Stimulated activated CD4-positive, alpha-beta T cell treated with anti-CD3 and anti-CD28 coated beads, Interleukin-15, amount 100 ng/mL, for 24 hours (primary cell): ENCODE results near the gene PTX4.

ENCODE experiments used
- DNase-seq: peaks from one replicate; pipeline ENCODE4 v3.0.0-alpha.2; 2020

Gene PTX4

GRCh38 chr16:1488619-1489018 is at the start of gene PTX4:
PTX4 (minus strand) TSS chr16:1488944; CDS start chr16:1488909, 35 bp downstream.
- no peak for DNase-seq

GRCh38 chr16:1537763-1538289 is 49.1 kb upstream of the PTX4 start:
- peak; percentile 61 for DNase-seq

DNA sequence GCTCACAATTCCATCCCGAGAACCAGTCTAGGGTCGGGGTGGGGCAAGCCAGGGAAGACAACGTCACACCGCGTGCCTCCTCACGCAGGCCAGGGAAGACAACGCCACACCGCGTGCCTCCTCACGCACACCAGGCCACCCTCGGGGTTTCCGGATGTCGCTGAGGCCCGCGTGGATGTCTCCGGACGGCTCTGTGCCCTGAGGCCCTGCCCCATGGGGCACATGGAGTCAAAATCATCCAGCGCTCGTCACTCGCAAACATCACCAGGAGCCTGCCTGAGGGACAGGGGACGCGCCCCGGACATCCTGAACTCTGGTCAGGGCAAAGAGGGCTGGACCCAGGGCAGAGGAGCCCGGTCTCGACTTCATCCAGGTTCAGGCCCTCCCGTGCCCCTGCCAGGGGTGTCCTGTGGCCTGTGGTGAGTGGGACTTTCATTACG is 48.4 kb upstream of the PTX4 start:
- DNase-seq = no peak

DNA sequence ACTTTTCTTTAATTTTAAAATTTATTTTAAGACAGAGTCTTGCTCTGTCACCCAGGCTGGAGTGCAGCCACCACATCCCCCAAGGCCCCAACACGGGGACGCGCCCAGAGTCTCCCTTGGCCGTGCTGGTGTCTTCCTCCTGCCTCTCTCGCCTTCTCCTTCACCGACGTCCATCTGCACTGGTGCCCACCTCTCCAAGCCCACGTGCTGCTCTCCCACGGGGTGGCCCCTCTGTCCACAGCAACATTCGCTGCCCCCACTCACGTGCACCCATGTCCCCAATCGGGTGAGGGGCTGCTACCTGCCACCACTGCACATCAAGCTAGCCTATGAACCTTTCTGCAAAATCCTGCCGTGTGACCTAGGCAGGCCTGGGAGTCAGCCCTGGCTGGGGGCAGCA is 47.9 kb upstream of the PTX4 start:
- no peak for DNase-seq

GRCh38 chr16:1535391-1536291 is 46.9 kb upstream of the PTX4 start:
- peak; percentile 56 for DNase-seq

DNA sequence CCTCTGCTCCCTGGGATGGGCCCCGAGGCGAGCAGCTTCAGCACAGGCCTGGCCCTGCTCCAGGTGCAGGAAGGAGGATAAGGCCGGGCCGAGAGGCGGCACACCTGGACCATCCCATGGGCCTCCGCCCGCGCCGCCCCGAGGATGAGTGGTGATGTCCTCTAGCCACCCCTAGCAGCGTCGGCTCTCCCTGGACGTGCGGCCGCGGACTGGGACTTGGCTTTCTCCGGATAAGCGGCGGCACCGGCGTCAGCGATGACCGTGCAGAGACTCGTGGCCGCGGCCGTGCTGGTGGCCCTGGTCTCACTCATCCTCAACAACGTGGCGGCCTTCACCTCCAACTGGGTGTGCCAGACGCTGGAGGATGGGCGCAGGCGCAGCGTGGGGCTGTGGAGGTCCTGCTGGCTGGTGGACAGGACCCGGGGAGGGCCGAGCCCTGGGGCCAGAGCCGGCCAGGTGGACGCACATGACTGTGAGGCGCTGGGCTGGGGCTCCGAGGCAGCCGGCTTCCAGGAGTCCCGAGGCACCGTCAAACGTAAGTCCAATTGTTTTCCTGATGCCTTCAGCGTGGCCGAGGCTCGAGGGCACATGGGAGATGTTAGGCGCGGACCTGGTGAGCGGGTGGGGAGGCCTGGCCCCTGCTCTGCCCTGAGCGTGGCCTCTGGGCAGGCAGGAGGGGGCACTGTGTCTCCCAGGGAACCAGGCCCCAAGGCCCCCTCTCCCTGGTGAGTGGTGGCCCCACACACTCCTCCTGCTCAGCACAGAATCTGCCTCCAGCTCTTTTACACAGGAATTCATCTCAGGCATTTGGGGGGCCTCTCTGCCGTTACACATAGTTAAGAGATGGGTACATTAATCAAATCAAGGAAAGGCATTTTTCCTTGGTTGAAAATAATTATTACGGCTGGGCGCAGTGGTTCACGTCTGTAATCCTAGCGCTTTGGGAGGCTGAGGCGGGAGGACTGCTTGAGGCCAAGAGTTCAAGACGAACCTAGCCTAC is 45.6 kb upstream of the PTX4 start:
- DNase-seq = peak; percentile 56

DNA sequence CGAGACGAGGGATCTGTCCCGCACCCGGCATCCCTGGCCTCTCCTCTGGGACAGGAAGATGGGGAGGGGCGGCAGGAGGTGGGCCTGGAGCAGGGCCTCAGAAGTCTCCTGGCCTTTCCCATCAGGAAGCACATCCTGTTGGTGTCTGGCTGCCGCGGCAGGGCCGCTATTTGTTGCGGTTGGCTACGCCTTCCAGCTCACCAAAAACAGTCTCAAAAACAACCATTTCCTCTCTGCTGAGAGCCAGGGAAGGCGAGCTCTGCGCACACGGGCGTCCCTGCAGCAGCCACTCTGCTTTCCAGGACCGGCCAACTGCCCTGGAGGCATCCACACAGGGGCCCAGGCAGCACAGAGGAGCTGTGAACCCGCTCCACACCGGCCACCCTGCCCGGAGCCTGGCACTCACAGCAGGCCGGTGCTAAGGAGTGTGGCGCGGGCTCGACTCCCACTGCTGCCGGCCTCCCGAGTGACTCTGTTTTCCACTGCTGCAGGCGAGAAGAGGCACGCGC is 44.8 kb upstream of the PTX4 start, which contains the start of gene TMEM204:
TSS of gene TMEM204 (plus strand) at position 224 of the 509 bp plus-strand sequence. CDS start 610 bp downstream, outside the sequence.
- DNase-seq = peak; percentile 53

- no peak for DNase-seq
Measured at GRCh38 chr16:1532771-1533170, 44.0 kb upstream of the PTX4 start.

DNA sequence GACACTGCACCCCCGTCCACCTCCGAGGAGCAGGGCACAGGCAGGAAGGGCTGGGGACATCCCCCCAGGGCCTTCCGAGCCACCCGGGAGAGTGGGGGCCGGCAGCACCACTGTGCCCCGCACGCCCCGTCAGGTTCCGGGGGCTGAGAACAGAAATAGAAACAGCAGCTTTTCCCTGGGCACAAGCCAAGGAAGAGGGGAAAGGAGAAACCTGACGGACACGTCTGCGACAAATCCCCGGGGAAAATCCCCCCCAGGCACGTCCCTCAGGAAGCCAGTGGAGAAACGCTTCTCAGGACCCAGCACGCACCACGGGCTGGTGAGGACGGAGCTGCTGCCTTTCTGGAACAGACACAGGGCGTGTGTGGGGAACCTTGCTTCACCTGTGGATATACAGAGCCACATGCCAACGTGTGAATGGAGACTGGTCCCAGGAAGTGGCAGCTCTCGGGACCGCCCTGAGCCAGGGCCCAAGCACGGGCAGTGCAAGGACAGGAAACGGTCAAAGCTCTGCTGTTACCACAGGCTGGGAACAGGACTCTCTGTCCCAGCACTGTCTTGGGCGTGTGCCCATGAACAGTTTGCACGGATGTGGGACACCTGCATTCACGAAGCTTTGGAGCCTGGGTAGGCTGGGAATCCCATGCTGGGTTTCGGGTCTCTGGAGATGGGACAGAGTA is 43.5 kb upstream of the PTX4 start:
- DNase-seq = no peak

GRCh38 chr16:1531638-1531910 is 42.8 kb upstream of the PTX4 start:
- DNase-seq = no peak

- no peak for DNase-seq
Measured at GRCh38 chr16:1530883-1531637, 42.3 kb upstream of the PTX4 start.

GRCh38 chr16:1530349-1530882 is 41.7 kb upstream of the PTX4 start:
- DNase-seq = no peak

DNA sequence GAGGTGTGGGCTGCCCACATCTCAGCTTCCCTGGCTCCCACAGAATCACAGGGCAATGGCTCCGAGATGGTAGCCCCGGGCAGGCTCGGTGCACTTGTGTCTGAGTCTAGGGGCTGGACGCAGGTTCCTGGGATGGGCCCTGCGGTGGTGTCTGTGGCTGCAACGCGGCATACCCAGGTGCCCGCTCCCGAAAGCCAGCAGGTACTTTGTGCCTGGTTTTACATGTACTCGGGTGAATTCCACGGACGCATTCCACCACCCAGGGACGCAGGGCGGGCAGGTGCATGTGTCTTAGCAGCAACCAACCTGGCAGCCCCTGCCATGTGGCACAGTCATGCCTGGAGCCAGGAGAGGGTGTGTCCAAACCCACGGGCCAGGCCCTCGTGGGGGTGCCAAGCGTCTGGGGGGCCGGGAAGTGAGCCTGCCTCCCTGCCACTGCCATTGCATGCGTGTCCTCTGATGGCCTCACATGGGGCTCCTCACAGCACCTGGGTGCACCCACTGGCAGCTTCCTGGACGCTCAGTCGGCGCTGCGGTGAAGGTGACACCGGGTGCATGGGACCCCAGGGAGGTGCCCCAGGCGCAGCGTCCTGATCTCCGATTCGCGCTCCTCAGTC is 40.3 kb upstream of the PTX4 start:
- no peak for DNase-seq

DNA sequence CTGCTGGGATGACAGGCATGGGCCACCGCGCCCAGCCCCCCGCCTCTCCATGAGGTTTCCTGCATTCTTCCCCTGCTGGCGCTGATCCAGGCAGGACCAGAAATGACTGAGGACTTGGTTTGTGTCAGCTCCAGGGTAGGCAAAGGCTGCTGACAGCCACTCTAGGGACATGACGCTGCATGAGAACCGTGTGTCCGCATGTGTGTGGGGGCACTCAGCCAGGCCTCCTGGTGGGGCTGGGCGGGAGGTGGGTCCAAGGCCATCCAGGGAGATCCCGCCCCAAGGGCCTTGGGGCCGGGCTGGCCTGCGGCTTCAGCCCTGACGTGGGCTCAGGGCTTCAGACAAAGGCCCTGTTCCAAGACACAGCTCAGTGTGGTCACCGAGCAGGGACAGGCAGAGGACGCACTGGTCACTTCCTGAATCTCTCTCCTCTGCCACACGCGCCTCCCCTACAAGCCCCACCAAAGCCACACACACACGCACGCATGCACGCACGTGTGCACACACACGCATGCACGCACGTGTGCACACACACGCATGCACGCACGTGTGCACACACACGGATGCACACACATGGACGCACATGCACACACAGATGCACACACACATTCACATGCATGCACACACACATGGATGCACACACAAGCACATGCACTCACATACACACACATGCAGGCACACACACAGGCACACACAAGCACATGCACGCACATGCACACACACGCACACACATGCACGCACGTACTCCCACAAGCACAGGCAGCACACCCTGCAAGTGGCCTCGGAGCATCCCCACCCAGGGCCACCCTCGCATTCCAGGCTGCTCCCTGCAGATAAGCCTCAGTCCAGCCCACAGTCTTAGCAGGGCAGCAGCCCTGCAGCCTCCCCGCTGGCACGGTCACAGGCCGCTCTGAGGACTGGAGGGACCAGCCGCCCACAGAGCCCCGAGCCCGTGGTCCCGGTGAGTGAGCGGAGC is 39.4 kb upstream of the PTX4 start:
- DNase-seq = no peak

GRCh38 chr16:1526608-1527555 is 38.1 kb upstream of the PTX4 start:
- DNase-seq = no peak

DNA sequence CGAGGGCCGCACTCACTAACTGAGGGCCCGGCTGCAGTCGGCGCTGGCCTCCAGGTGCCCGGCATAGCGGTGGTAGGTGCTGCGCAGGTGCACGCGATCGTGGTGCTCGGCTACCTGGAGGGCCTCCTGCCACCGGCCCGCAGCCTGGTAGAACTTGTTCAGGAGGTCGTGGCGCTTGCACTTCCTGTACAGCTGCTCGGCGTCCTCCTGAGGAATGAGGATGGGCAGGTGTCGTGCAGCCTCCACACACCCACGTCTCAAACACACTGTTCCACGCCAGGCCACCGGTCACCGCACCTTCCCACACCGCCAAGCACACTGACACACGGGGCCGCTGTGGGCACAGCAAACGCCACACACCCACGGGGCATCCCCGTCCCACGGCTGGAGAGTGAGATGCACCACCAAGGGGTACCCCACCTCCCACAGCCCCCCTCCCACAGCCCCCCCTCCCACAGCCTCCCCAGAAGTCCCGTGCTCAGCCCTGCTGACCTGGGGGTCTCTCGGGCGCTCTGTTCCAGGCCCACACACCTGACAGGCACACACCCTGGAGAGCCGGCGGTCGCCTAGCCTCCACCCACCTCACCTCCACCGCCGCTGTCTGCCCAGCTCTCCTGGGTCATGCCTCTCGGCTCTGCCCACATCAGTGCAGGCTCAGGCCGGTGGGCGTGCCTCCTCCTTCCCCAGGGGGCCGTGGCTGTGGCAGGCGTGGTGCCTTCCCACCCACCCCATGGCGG is 37.3 kb upstream of the PTX4 start:
- DNase-seq = no peak

GRCh38 chr16:1524366-1524765 is 35.6 kb upstream of the PTX4 start:
- DNase-seq = no peak
